Gastroesophageal sphincter (tissue), 3 donors: ENCODE results near the gene RPL32.

Experiments
- EP300 ChIP-seq: sonication (generic); formaldehyde crosslinking; IDR thresholded peaks from one replicate; pipeline ENCODE4 v1.6.1; 2017; ENCODE audit warnings: antibody characterized with exemption, mild to moderate bottlenecking
- POLR2A ChIP-seq, 2 donors: fragments of 450-650 bp; IDR thresholded peaks; one replicate each; pipeline ENCODE4 v1.6.1; 2017; ENCODE audit warnings: antibody characterized with exemption in 2 of 2, mild to moderate bottlenecking in 2 of 2, moderate library complexity in 1 of 2
- TF ChIP-seq, protein P1 (sequence below), 4 experiments: fragments of 200-600 bp in 2 of 4; fragments of 450-650 bp in 2 of 4; sonication (generic) in 1 of 4; IDR thresholded peaks; one replicate each; pipeline ENCODE4 v1.5.1; 2017 to 2019; ENCODE audit warnings: antibody characterized with exemption in 4 of 4, mild to moderate bottlenecking in 2 of 4, moderate library complexity in 2 of 4

DNA sequence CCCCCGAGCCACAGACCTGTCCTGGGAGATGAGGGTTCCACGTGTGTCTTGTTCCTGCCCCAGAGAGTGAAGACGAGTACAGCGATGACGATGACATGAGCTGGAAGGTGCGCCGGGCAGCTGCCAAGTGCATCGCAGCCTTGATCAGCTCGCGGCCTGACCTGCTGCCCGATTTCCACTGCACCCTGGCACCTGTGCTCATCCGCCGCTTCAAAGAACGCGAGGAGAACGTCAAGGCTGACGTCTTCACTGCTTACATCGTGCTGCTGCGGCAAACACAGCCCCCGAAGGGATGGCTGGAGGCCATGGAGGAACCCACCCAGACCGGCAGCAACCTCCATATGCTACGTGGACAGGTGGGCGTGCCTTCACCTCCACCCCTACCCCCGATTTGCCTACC, 26.3 kb downstream of the RPL32 start:
- TF ChIP-seq, protein P1, sequence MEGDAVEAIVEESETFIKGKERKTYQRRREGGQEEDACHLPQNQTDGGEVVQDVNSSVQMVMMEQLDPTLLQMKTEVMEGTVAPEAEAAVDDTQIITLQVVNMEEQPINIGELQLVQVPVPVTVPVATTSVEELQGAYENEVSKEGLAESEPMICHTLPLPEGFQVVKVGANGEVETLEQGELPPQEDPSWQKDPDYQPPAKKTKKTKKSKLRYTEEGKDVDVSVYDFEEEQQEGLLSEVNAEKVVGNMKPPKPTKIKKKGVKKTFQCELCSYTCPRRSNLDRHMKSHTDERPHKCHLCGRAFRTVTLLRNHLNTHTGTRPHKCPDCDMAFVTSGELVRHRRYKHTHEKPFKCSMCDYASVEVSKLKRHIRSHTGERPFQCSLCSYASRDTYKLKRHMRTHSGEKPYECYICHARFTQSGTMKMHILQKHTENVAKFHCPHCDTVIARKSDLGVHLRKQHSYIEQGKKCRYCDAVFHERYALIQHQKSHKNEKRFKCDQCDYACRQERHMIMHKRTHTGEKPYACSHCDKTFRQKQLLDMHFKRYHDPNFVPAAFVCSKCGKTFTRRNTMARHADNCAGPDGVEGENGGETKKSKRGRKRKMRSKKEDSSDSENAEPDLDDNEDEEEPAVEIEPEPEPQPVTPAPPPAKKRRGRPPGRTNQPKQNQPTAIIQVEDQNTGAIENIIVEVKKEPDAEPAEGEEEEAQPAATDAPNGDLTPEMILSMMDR (IDR thresholded peaks at IDR 0.05) = no peak
- TF ChIP-seq EP300 = no peak
- TF ChIP-seq POLR2A (IDR thresholded peaks at IDR 0.05) = no peak
